NCI-H2171 (cell line): ENCODE measurements around the gene NOTCH1.
A peak's percentile ranks its signal among the peaks of the same experiment; 100 is the strongest.
"Not testable (repeated sequence)": the region's sequence is repeated elsewhere in the genome, so short reads cannot be mapped to it uniquely, and the experiment has no call there.

ENCODE experiments used
- DNase-seq: peaks from one replicate; lab custom pipeline; 2025; lab: John Stamatoyannopoulos, UW

Gene NOTCH1

GRCh38 chr9:136545965-136546696 lies at the start of gene NOTCH1:
NOTCH1 (minus strand) TSS chr9:136546048; CDS start chr9:136545786, 262 bp downstream.
- DNase-seq = peak; percentile 91

GRCh38 chr9:136594492-136594891 lies 48.6 kb upstream of the NOTCH1 start:
- DNase-seq = no peak

GRCh38 chr9:136593581-136593980 lies 47.7 kb upstream of the NOTCH1 start:
- no peak for DNase-seq

- no peak for DNase-seq
Measured at GRCh38 chr9:136592666-136593065, 46.8 kb upstream of the NOTCH1 start.

GRCh38 chr9:136590821-136591752 lies 45.2 kb upstream of the NOTCH1 start:
- DNase-seq = no peak

GRCh38 chr9:136589766-136590763 lies 44.2 kb upstream of the NOTCH1 start:
- DNase-seq = no peak

GRCh38 chr9:136588663-136589464 lies 43.0 kb upstream of the NOTCH1 start:
- DNase-seq = peak; percentile 30

- peak; percentile 39 for DNase-seq
Measured at GRCh38 chr9:136587944-136588662, 42.3 kb upstream of the NOTCH1 start.

- DNase-seq = no peak
Measured at GRCh38 chr9:136587145-136587943, 41.5 kb upstream of the NOTCH1 start.

GRCh38 chr9:136586391-136586953 lies 40.6 kb upstream of the NOTCH1 start:
- no peak for DNase-seq

GRCh38 chr9:136585531-136586120 lies 39.8 kb upstream of the NOTCH1 start:
- no peak for DNase-seq

- no peak for DNase-seq
Measured at GRCh38 chr9:136584934-136585333, 39.1 kb upstream of the NOTCH1 start.

GRCh38 chr9:136584401-136584932 lies 38.6 kb upstream of the NOTCH1 start:
- no peak for DNase-seq

- DNase-seq = no peak
Measured at GRCh38 chr9:136582977-136583735, 37.3 kb upstream of the NOTCH1 start.

GRCh38 chr9:136581614-136582447 lies 36.0 kb upstream of the NOTCH1 start:
- no peak for DNase-seq

- DNase-seq = not testable (repeated sequence)
Measured at GRCh38 chr9:136579650-136580219, 33.9 kb upstream of the NOTCH1 start.
